Ovary (tissue), 3 donors: ENCODE data around the gene SEMA3E.
"Not testable (repeated sequence)": the region's sequence is repeated elsewhere in the genome, so short reads cannot be mapped to it uniquely, and the experiment has no call there.

Source experiments
- POLR2A ChIP-seq: fragments of 450-650 bp; IDR thresholded peaks from one replicate; pipeline ENCODE4 v1.6.1; 2017; ENCODE audit warnings: antibody characterized with exemption, mild to moderate bottlenecking, moderate library complexity
- TF ChIP-seq, protein P1 (sequence below), 3 donors: fragments of 450-650 bp in 2 of 3; fragments of 200-600 bp in 1 of 3; IDR thresholded peaks; one replicate each; pipeline versions ENCODE4 v1.5.1 to v1.8.0; 2016 to 2022; ENCODE audit warnings: antibody characterized with exemption in 3 of 3, mild to moderate bottlenecking in 1 of 3
- donor health status: DM: no; HTN: no; CAD: no.

DNA sequence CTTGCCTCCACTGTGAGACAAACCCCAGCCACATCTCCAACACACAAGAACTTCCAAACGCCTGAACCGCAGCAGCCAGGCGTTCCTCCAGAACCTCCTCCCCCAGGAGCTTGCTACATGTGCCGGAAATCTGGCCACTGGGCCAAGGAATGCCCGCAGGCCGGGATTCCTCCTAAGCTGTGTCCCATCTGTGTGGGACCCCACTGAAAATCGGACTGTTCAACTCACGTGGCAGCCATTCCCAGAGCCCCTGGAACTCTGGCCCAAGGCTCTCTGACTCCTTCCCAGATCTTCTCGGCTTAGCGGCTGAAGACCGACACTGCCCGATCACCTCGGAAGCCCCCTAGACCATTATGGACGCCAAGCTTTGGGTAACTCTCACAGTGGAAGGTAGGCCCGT, 187.1 kb downstream of the SEMA3E start:
- TF ChIP-seq, protein P1, sequence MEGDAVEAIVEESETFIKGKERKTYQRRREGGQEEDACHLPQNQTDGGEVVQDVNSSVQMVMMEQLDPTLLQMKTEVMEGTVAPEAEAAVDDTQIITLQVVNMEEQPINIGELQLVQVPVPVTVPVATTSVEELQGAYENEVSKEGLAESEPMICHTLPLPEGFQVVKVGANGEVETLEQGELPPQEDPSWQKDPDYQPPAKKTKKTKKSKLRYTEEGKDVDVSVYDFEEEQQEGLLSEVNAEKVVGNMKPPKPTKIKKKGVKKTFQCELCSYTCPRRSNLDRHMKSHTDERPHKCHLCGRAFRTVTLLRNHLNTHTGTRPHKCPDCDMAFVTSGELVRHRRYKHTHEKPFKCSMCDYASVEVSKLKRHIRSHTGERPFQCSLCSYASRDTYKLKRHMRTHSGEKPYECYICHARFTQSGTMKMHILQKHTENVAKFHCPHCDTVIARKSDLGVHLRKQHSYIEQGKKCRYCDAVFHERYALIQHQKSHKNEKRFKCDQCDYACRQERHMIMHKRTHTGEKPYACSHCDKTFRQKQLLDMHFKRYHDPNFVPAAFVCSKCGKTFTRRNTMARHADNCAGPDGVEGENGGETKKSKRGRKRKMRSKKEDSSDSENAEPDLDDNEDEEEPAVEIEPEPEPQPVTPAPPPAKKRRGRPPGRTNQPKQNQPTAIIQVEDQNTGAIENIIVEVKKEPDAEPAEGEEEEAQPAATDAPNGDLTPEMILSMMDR (IDR thresholded peaks at IDR 0.05), result not testable (repeated sequence)
- not testable (repeated sequence) for TF ChIP-seq POLR2A
